Nephron progenitor cell (in vitro differentiated cells): ENCODE results near the gene FKBP5.
A peak's percentile ranks its signal among the peaks of the same experiment; 100 is the strongest.

Source experiments
- DNase-seq: peaks from one replicate; pipeline ENCODE4 v3.0.0; 2021
- H3K27ac Mint-ChIP-seq: 2 replicates; pipeline ENCODE4 v1.8.0; 2021; ENCODE audit warnings: mild to moderate bottlenecking, moderate library complexity, mixed read lengths
- H3K27me3 Mint-ChIP-seq: 2 replicates; pipeline ENCODE4 v1.8.0; 2021; ENCODE audit warnings: mild to moderate bottlenecking, low read depth, mixed read lengths; ENCODE audit not compliant: poor library complexity
- H3K36me3 Mint-ChIP-seq: 2 replicates; pipeline ENCODE4 v1.8.0; 2021; ENCODE audit warnings: low read depth, mixed read lengths
- H3K4me1 Mint-ChIP-seq: 2 replicates; pipeline ENCODE4 v1.8.0; 2021; ENCODE audit warnings: mixed read lengths
- H3K4me3 Mint-ChIP-seq: 2 replicates; pipeline ENCODE4 v1.8.0; 2021; ENCODE audit warnings: mild to moderate bottlenecking, moderate library complexity, mixed read lengths
- H3K9me3 Mint-ChIP-seq: 2 replicates; pipeline ENCODE4 v1.8.0; 2021; ENCODE audit warnings: mild to moderate bottlenecking, moderate library complexity, mixed read lengths
- CTCF ChIP-seq: fragments of 200-600 bp; sonication (generic); IDR thresholded peaks from 2 replicates; pipeline ENCODE4 v1.5.0; 2021; ENCODE audit warnings: antibody characterized with exemption

Gene FKBP5

GRCh38 chr6:35733633-35734032 lies 44.9 kb upstream of the FKBP5 start:
- Mint-ChIP-seq H3K27ac (no peak overlapping the region), H3K4me3 (no peak overlapping the region), H3K27me3 (no peaks in the 10 kb centered on the region), H3K4me1 (peaks cover 40% of the 10 kb centered on the region), H3K36me3 (no peaks in the 10 kb centered on the region), H3K9me3 (no peaks in the 10 kb centered on the region)
- TF ChIP-seq CTCF, result no peak
- no peak for DNase-seq

DNA sequence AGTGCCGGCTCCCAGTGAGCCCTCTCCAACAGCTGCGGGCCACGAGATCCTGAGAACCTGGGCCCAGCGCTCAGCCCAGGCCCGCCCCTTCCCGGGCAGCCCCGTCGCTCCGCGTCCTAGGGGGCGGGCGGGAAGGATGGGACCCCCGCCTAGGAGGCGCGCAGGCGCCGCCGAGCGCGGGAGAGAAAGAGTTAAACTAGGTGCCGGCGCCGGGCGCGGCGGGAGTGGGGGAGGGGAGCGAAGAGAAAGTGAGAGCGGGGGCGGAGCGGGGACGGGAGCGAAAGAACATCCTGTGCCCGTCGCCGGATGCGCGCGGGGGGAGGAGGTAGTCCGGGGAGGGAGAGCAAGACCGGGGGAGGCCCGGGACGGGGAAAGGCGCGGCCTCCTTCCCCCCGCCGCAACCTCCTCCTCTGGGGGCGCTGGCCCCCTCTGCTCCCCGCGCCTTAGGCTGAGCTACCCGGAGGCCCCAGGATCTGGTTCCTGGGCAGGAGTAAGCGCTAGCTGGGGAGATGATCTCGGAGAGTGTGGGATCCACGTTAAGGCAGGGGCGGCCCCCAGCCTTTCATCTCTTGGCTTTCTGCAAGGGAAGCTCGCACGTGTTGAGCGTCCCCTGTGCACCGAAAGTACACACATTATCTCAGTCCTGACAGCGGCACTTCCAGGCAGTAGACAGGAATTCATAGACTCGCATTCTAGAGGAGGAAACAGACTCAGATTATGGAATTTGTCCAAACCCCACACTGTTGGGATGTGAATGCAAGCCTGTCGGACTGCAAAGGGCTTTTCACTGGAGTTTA lies 43.2 kb upstream of the FKBP5 start:
- TF ChIP-seq CTCF, result no peak
- H3K36me3 Mint-ChIP-seq, result no peaks in the 10 kb centered on the region
- H3K4me3 Mint-ChIP-seq, result peak overlapping the region; percentile 82
- H3K9me3 Mint-ChIP-seq, result no peaks in the 10 kb centered on the region
- peak; percentile 94 for DNase-seq
- no peaks in the 10 kb centered on the region for H3K27me3 Mint-ChIP-seq
- peak overlapping the region; percentile 98 for H3K27ac Mint-ChIP-seq
- H3K4me1 Mint-ChIP-seq, result peaks cover 44% of the 10 kb centered on the region

DNA sequence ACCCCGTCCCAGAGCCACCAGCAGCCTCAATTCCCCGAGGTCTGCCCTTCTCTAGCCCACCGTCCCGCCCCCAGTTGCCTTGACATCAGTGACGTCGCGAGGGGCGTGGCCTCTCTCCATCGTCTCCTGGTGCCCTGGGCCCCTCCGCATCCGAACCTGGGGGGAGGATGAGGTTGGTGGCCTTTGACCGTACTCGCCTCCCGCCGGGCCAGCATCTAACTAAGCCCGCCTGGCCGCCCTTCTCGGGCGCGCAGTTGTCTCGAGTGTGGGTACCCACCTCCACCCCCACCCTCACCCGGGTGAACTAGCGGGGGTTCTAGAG lies 42.7 kb upstream of the FKBP5 start:
- Mint-ChIP-seq H3K4me3 (peak overlapping the region; percentile 82), H3K27ac (peak overlapping the region; percentile 98), H3K36me3 (no peaks in the 10 kb centered on the region), H3K4me1 (peaks cover 50% of the 10 kb centered on the region), H3K27me3 (no peaks in the 10 kb centered on the region), H3K9me3 (no peaks in the 10 kb centered on the region)
- DNase-seq, result peak; percentile 98
- no peak for TF ChIP-seq CTCF

DNA sequence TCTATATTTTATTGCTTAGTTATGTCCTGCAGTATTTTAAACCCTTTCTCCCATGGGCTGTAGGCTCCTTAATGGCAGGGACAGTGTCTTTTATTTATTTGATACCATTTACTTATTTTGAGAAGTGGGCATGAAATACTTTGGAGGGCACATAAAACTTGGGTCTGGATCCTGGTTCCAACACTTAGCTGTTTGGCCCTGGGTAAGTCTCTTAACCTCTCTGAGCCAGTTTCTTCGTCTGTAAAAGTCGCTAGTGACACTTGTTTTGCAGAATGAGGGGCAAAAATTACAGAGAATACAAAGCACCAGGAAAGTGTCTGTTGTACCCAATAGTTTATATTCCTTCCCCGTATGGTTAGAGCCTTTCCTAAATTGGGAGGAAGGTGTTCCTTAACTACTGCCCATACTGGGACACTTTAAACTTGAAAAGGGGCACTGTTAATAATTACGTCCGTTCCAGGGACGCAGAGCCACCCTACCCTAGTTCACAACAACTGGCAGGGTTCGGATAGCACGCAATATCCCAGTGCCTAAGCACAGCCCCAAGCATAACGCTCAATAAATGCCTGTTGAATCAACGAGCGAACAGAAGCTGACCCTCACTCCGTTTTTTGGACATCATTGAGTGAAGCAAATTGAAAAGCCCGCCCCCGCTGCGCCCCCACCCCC lies 42.2 kb upstream of the FKBP5 start:
- Mint-ChIP-seq H3K36me3 (no peaks in the 10 kb centered on the region), H3K27ac (no peak overlapping the region), H3K4me3 (peak overlapping the region; percentile 82), H3K27me3 (no peaks in the 10 kb centered on the region), H3K4me1 (peaks cover 55% of the 10 kb centered on the region), H3K9me3 (no peaks in the 10 kb centered on the region)
- no peak for DNase-seq
- no peak for TF ChIP-seq CTCF

DNA sequence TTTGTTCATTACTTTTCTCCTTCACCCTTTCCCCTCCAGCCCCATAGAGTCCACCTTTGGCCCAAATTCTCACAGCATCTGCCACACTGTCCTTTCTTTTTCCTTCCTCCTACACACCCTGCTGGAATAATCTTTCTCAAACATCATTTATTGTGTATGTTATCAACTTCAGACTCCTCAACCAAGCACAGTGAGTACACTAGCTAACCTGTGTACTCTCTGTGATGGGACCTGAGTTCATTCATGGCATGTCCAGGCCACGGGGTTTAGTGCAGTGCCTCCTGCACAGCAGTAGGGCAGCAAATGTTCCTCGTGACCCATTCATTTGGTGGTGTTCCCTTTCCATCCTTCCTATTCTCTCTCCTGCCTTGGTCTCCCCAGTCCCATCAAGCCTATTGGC lies 41.0 kb upstream of the FKBP5 start:
- no peaks in the 10 kb centered on the region for H3K9me3 Mint-ChIP-seq
- no peak for TF ChIP-seq CTCF
- H3K27me3 Mint-ChIP-seq, result no peaks in the 10 kb centered on the region
- H3K4me1 Mint-ChIP-seq, result peaks cover 66% of the 10 kb centered on the region
- H3K27ac Mint-ChIP-seq, result no peak overlapping the region
- no peak for DNase-seq
- H3K36me3 Mint-ChIP-seq, result no peaks in the 10 kb centered on the region
- peak overlapping the region; percentile 70 for H3K4me3 Mint-ChIP-seq
